HG02981 (cell line): ENCODE measurements around the gene TMIGD3.
"Not testable (repeated sequence)": the region's sequence is repeated elsewhere in the genome, so short reads cannot be mapped to it uniquely, and the experiment has no call there.

ENCODE experiments used
- ATAC-seq: cut with Tn5 transposase; IDR thresholded peaks from one replicate; pipeline ENCODE4 v1.9.1; 2021; ENCODE audit warnings: mild to moderate bottlenecking, moderate library complexity; ENCODE audit not compliant: unreplicated experiment

TMIGD3 gene

DNA sequence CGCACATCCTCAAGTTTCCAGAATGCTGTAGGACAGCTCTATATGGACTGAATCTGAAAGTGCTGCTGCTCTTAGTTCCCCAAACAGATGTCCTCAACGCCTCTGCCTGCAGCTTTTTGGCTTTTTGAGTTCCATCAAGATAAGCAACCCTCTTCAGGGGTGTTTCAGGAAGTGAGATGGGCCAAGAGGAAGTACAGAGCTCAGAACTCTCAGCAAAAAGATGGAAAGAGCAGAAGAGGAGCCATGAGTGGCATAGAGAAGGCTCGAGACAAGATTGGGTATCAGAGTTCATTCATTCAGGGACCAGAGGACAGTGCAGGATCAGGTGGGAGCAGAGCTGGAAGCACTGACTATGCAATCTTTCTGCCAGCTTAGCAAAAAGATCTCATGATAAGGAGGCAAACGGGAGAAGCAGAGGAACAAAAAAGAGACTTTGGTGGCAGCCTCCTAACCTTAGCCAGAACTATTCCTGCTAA, at the start of gene TMIGD3, which contains the start of gene ADORA3:
Gene TMIGD3, minus strand, starts transcription at position 49 of the 476 bp plus-strand sequence. CDS start 279 bp downstream, outside the sequence.
Gene ADORA3, minus strand, starts transcription at position 49 of the 476 bp plus-strand sequence. CDS start 279 bp downstream, outside the sequence.
- ATAC-seq = no peak

DNA sequence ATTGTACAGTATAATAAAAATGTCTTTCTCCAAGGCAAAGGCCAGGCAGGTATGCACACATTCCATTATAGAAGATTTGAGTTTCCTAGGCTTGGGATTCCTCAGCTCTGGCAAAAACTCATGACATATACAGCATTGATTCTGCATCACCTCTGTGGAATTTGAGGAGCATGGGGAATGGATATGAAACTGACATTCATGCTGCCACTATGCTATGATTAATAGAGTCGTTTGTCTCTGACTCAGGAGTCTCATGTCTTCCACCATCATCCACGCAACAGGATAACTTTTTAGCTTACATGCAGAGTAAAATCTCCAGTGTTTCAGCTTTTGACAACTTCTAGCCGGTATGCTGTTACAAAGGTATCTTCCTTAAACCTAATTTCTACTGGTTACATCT, 49.8 kb upstream of the TMIGD3 start:
- ATAC-seq = no peak

DNA sequence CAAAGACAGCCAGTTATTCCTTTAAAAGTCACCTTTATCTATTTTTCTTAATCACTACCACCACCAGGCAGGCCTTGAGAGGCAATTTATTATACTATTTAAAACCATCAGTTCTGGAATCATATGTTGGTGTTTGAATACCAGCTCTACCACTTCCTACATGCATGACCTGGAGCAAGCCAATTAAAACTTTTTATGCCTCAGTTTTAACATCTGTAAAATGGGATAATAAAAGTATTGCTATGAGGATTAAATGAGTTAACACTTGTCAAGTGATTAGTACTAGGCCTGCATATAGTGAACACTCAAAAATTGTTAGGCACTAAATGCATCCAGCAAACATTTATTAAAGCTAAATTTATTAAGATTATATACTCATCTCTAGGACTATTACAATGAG, 49.2 kb upstream of the TMIGD3 start:
- ATAC-seq = no peak

GRCh38 chr1:111551623-111552411, 48.4 kb upstream of the TMIGD3 start:
- ATAC-seq = no peak

DNA sequence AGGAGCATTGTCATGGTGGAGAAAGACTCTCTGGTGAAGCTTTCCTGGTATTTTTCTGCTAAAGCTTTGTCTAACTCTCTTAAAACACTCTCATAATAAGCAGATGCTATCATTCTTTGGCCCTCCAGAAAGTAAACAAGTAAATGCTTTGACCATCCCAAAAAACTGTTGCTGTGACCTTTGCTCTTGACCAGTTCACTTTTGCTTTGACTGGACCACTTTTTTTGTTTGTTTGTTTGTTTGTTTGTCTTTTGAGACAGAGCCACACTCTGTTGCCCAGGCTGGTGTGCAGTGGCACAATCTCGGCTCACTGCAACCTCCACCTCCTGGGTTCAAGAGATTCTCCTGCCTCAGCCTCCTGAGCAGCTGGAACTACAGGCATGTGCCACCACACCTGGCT, 44.4 kb upstream of the TMIGD3 start:
- ATAC-seq = not testable (repeated sequence)

- no peak for ATAC-seq
These were observed 38.8 kb upstream of the TMIGD3 start for GRCh38 chr1:111542187-111542586.

DNA sequence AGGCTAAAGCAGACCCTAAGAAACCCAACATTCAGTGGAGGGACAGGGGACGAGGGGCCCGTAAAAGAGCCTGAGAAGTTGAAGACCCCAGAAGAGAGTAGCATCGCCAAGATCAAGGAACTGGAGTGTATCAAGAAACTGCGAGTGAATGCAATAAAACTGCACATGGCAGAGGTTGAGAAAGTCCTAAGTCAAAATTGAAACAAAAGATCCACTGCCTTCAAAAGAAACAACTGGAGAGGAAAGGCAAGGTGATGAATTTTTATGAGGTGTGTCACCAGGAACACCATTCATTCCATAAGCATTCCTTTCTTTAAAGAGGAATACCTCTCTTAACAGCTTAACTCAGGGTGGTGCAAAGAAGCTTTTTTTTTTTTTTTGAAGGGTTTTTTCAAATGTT, 38.3 kb upstream of the TMIGD3 start:
- ATAC-seq = no peak

DNA sequence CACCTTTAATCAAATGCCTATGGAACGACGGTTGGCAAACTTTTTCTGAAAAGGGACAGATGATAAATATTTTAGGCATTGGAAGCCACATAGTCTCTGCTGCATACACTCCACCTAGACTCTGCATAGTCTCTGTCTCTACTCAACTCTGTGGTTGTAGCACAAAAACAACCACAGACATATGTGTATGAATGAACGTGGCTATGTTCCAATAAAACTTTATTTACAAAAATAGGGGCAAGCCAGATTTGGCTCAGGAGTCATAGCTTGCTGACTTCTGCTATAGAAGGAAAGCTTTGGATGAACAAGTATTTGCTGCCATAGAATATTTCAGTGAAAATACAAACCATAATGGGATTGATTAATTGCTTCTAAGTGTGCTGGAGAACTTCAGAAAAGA, 37.5 kb upstream of the TMIGD3 start:
- ATAC-seq = no peak

DNA sequence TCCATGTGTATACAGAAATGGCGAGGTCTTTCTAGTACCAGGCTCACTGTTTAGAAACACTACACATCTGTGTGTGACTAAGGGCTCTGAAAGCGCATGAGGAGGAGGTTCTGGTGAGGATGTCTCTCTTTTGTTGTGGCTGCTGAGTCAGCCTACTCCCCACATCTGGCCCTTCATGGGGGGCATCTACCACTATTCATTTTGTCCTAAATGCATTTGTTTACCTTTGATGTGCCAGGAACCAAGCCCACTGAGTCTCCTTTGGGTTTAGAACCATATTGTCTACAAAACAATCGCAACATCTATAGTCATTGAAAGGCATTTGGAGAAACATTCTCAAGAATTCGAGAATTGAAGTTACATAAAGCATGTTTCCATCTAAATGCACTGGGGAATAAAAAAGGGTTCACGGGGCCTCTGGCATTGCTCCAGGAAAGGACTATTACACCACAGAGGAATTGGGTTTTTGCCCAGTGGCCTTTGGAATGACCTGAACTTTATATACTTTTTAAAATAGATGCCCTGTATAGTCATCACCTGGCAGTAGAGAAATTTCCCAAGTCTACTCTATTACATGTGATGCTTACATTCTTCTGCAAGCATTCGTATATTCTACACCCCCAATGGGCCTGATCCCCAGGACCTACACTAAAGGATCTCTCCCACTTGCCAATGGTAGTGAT, 35.1 kb upstream of the TMIGD3 start:
- no peak for ATAC-seq

DNA sequence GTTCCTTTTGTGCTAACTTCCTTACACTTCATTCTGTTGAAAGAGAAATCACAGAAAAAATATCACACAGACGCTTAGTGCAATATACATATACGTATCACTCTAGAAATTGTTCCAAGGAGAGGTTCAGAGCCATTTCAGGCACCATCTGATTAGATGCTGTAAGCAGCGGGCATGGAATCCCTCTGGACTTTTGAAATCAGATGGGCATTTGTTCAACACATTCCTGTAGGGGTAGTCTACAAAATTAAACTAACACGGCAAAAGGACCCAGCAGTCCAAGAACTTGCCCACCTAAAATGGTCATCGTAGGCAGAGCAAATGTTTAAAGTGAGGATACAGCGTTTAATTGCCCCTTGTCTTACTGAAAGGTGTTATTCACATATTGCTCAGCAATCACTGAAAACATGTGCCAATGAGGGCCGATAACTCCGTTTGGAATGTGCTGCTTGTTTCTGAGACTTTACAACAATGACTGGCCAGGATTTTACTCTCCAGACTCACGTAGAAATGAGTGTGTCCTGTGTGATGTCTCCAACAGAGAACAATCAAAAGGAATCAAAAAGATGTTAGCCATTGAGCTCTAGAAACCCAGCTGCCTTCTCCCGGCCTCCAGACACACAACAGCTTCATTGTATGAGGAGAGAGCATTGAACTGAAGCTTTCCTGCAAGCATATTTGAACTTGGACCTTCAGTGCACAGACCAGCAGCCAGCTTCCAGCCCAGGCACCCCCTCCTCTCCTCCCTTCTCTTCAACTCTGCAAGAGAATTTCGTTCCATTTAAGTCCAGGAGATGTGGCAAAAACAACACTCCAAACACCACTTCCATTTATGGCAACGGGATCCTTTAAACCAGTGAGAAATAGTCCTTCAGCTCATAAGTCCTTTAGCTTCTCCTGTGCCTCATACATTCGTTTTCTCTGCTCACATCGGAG, 32.1 kb upstream of the TMIGD3 start:
- ATAC-seq = no peak

DNA sequence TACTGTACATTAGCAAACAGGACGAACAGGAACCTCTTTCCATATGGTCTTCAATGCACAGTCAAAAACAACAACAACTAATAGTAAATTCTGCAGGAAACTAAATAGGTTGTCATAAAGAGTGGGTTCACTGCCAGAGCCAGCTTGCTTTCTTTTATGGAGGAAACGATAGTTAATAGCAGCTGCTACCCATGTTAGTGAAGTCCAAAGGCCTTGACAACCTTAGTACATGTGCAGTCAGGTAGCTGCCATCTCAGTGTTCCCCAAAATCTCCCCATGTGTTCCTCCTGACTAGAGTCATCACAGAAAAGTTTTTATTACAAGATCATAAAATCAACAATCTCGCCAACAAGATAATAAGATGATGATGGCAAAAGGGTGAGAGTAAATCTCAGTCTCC, 16.6 kb upstream of the TMIGD3 start:
- no peak for ATAC-seq

GRCh38 chr1:111517469-111518225, 14.2 kb upstream of the TMIGD3 start:
- no peak for ATAC-seq

GRCh38 chr1:111516005-111516535, 12.6 kb upstream of the TMIGD3 start:
- no peak for ATAC-seq

DNA sequence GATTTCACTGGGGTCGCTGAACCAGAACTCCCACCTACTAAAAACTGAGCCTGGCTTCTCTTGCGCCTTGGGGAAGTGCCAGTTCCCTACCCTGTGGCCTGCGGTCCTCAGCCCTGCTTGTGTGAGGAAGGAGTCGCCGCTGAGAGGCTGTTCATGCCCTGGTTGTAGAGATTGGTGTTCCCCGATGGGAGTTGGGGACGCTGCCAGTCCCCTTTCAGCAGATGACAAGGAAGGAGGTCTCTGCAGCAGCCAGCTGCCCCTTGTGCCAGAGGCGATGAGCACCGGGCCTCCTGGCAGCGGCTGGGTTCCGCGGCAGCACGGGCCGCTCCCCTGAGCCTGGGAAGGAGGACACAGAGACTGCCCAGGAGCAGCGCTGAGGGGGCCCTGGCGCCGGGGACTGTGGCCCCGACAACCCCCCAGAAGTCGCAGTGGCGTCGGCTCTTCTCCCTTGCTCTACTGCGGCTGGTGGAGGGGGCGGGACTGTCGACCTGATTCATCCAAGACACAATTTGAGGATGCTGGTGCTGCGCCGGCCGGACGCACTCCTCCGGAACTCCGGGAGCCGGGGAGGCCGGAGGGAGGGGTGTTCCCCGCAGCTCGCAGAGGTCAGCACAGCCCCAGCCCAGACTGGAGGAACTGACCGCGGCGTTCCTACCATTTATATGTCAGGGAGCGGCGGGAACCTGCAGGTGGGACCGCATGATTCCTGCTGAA, 12.0 kb upstream of the TMIGD3 start:
- ATAC-seq = no peak

DNA sequence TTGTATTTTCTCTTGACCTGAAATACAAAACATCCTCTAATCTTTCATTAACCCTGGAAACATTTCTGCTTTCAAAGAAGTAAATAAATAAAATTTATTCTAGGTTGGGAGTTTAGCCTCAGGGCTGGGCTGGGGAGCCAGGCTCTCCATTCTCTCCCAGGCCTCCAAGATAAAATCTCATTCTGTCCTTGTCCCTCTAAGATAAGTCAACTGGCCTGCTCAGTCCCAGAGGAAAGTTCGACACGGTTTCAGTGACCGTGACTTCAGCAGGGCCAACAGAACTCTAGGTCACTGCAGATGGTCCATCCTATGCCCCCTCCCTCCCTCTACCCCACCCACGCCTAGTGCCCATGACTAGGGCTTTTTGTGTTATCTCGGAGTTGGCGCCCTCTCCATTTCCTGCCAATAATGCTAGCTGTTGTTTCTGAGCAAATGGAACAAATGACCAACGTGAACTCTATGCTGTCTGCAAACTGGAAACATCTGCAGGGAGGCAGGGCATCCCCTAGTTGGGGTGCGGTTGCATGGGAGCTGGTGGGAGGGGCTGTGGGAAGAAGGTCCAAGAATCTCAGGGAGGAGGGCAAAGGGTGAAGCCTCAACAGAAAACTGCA, 10.1 kb upstream of the TMIGD3 start:
- ATAC-seq = no peak

DNA sequence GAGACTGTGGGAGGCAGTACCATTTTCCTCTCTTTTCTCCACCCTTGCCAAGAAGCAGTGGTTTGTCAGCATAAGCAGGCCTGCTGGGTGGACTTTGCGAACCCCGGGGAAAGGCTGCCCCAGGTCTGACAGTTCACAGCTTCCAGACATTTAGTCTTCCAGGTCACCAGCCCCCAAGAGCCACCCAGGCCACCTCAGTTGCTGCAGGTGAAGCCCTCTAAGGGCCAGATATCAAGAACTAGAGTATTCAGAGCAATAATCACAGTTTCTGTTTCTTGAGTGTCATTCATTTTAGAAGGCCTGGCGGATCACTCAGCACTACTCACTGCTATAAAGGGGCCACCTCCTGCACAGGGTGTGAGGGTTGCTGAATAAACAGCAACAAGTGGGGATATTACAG, 9.5 kb upstream of the TMIGD3 start:
- ATAC-seq = no peak

GRCh38 chr1:111512132-111512889, 8.9 kb upstream of the TMIGD3 start:
- no peak for ATAC-seq

DNA sequence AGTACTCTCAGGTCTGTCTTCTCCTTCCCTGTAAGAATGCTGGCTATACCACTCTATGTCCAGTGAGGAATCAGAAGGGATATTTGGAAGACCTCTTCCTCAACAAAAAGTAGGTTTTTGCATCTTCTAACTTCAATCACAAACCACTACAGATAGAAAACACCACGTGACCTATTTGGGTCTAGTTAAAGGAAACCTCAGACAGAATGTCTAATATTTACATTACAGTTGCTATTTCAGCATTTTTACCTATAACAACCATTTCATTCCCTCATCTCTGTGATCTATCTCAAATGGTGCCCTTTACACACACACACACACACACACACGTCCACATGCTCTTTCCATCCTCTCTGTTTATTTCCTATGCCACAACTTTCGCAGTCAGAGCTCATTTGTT, 7.9 kb upstream of the TMIGD3 start:
- ATAC-seq = no peak
